T-helper 1 cell (primary cell): ENCODE data around the gene SLC44A4.

Experiments used
- DNase-seq, 5 donors: peaks; one replicate each; pipeline ENCODE4 v3.0.0-alpha.2; 2012 to 2020

The SLC44A4 gene

GRCh38 chr6:31900917-31901414 lies 22.2 kb upstream of the SLC44A4 start:
- DNase-seq, result no peak

- no peak for DNase-seq
Observed at GRCh38 chr6:31899882-31900722, 21.3 kb upstream of the SLC44A4 start.

- DNase-seq, result no peak
Observed at GRCh38 chr6:31899215-31899614, 20.4 kb upstream of the SLC44A4 start.

GRCh38 chr6:31898383-31899011 lies 19.7 kb upstream of the SLC44A4 start:
- DNase-seq, result peak in 2 of 5 donors; percentile 25 to 45

- DNase-seq, result peak; percentile 70 to 86 (median 74)
Observed at GRCh38 chr6:31897612-31898382, 19.0 kb upstream of the SLC44A4 start, which contains the start of gene EHMT2. Gene EHMT2, minus strand, starts transcription at chr6:31897698. Its CDS starts 21 bp downstream, at chr6:31897677.

GRCh38 chr6:31896856-31897611 lies 18.2 kb upstream of the SLC44A4 start:
- peak in 1 of 5 donors; percentile 14 for DNase-seq

- DNase-seq, result no peak
Observed at GRCh38 chr6:31896493-31896855, 17.7 kb upstream of the SLC44A4 start.

GRCh38 chr6:31892821-31893220 lies 14.0 kb upstream of the SLC44A4 start:
- no peak for DNase-seq

GRCh38 chr6:31889331-31889972 lies 10.7 kb upstream of the SLC44A4 start:
- no peak for DNase-seq

GRCh38 chr6:31888276-31889258 lies 9.8 kb upstream of the SLC44A4 start:
- DNase-seq, result peak in 3 of 5 donors; percentile 23 to 49 (median 31)

GRCh38 chr6:31887173-31888007 lies 8.6 kb upstream of the SLC44A4 start:
- DNase-seq, result no peak

- no peak for DNase-seq
Observed at GRCh38 chr6:31886541-31886991, 7.8 kb upstream of the SLC44A4 start.

GRCh38 chr6:31884528-31885035 lies 5.8 kb upstream of the SLC44A4 start:
- no peak for DNase-seq

GRCh38 chr6:31883676-31884075 lies 4.9 kb upstream of the SLC44A4 start:
- no peak for DNase-seq

- DNase-seq, result no peak
Observed at GRCh38 chr6:31882344-31882743, 3.5 kb upstream of the SLC44A4 start.

- no peak for DNase-seq
Observed at GRCh38 chr6:31881136-31881859, 2.5 kb upstream of the SLC44A4 start.

- DNase-seq, result no peak
Observed at GRCh38 chr6:31880616-31881015, 1.8 kb upstream of the SLC44A4 start.

- no peak for DNase-seq
Observed at GRCh38 chr6:31879901-31880300, 1.1 kb upstream of the SLC44A4 start.

GRCh38 chr6:31879143-31879542 lies 346 bp upstream of the SLC44A4 start:
- DNase-seq, result no peak
